Karpas-422 (cell line): ENCODE data around the gene SSBP4. TPM values are rescaled to one million over a fixed set of nuclear protein-coding genes. Genes with fewer than 3 reads are reported as not detected.
A peak's percentile ranks its signal among the peaks of the same experiment; 100 is the strongest.

Experiments used
- DNase-seq: peaks from one replicate; pipeline ENCODE4 v3.0.0-alpha.2; 2015
- H2AFZ ChIP-seq: fragments of 200-600 bp; sonication (generic); 2 replicates; pipeline ENCODE4 v1.6.1; 2014; ENCODE audit warnings: antibody characterized with exemption, low read length, mixed read lengths
- H3K27ac ChIP-seq: fragments of 200-600 bp; sonication (generic); 2 replicates; pipeline ENCODE4 v1.5.1; 2014; ENCODE audit warnings: mild to moderate bottlenecking, low read length, moderate library complexity
- H3K27me3 ChIP-seq: fragments of 200-600 bp; sonication (generic); 2 replicates; pipeline ENCODE4 v1.6.1; 2014; ENCODE audit warnings: low read length, mixed read lengths
- H3K36me3 ChIP-seq: fragments of 200-600 bp; sonication (generic); 2 replicates; pipeline ENCODE4 v1.6.1; 2014; ENCODE audit warnings: low read length, mixed read lengths; ENCODE audit not compliant: insufficient read depth
- H3K4me1 ChIP-seq: fragments of 200-600 bp; sonication (generic); 2 replicates; pipeline ENCODE4 v1.6.1; 2014; ENCODE audit warnings: mild to moderate bottlenecking, low read length, mixed read lengths
- H3K4me2 ChIP-seq: fragments of 200-600 bp; sonication (generic); 2 replicates; pipeline ENCODE4 v1.6.1; 2014; ENCODE audit warnings: low read length, low read depth, mild to moderate bottlenecking; ENCODE audit not compliant: poor library complexity, severe bottlenecking
- H3K4me3 ChIP-seq: fragments of 200-600 bp; sonication (generic); 2 replicates; pipeline ENCODE4 v1.5.1; 2014; ENCODE audit warnings: mild to moderate bottlenecking, antibody characterized with exemption, low read length, mixed read lengths
- H3K79me2 ChIP-seq: fragments of 200-600 bp; sonication (generic); 2 replicates; pipeline ENCODE4 v1.6.1; 2014; ENCODE audit warnings: mild to moderate bottlenecking, low read length, mixed read lengths
- H3K9ac ChIP-seq: fragments of 200-600 bp; sonication (generic); 2 replicates; pipeline ENCODE4 v1.6.0; 2014; ENCODE audit warnings: low read length
- H3K9me2 ChIP-seq: fragments of 200-600 bp; sonication (generic), shearing (Covaris generic); replicated peaks from 2 replicates; pipeline ENCODE4 v1.6.0; 2014; ENCODE audit warnings: mild to moderate bottlenecking, low read length, moderate library complexity; ENCODE audit not compliant: insufficient read depth
- H3K9me3 ChIP-seq: fragments of 300-700, 200-600 bp; sonication (generic); 2 replicates; pipeline ENCODE4 v1.6.1; 2014; ENCODE audit warnings: low read length, mixed read lengths
- H4K20me1 ChIP-seq: fragments of 200-600 bp; sonication (generic); 2 replicates; pipeline ENCODE4 v1.6.1; 2014; ENCODE audit warnings: mild to moderate bottlenecking, antibody characterized with exemption, low read length, low read depth; ENCODE audit not compliant: insufficient read depth
- total RNA-seq: library from RNA; depleted of rRNA; stranded (reverse); fragments of >200 nt; shearing (Covaris generic); gene quantifications from 2 replicates; pipeline ENCODE4 v1.2.3, GENCODE V29; 2014; ENCODE audit warnings: low replicate concordance

The SSBP4 gene
- total RNA-seq, 1 experiment from 2014 or later = 22.5 TPM

- Histone ChIP-seq H3K9me3 (no peaks in the 10 kb centered on the region), H3K27ac (no peak overlapping the region), H4K20me1 (no peaks in the 10 kb centered on the region; the same call in 1 of the 2 replicates), H3K9ac (no peak overlapping the region), H3K79me2 (no peaks in the 10 kb centered on the region), H3K4me2 (no peak overlapping the region), H3K27me3 (no peaks in the 10 kb centered on the region; the same call in 1 of the 2 replicates), H3K4me1 (peaks cover 21% of the 10 kb centered on the region), H3K4me3 (no peak overlapping the region), H3K9me2 (no peaks in the 10 kb centered on the region), H2AFZ (no peak overlapping the region), H3K36me3 (no peaks in the 10 kb centered on the region)
- DNase-seq = no peak
Observed at GRCh38 chr19:18391509-18392075, 27.6 kb upstream of the SSBP4 start.

DNA sequence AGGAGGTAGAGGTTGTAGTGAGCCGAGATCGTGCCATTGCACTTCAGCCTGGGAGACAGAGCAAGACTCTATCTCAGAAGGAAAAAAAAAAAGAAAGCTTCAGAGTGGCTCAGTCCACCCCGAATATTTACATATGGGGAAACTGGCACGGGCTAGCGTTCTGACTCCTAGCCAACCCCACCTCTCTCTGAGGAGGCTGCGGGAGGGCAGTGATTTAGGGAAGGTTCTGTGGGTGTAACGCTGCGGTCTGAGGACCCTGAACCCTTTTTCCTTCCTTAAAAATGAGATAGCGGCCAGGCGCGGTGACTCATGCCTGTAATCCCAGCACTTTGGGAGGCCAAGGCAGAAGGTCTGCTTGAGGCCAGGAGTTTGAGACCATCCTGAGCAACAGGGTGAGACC is 26.8 kb upstream of the SSBP4 start:
- H3K9ac ChIP-seq = no peak overlapping the region
- no peaks in the 10 kb centered on the region for H3K36me3 ChIP-seq
- no peaks in the 10 kb centered on the region; the same call in 1 of the 2 replicates for H4K20me1 ChIP-seq
- H3K9me3 ChIP-seq = no peaks in the 10 kb centered on the region
- H3K79me2 ChIP-seq = no peaks in the 10 kb centered on the region
- H3K9me2 ChIP-seq = no peaks in the 10 kb centered on the region
- no peak overlapping the region for H3K4me3 ChIP-seq
- H3K27ac ChIP-seq = no peak overlapping the region
- peaks cover 27% of the 10 kb centered on the region for H3K4me1 ChIP-seq
- peak overlapping the region; percentile 15 for H3K4me2 ChIP-seq
- peak; percentile 62 for DNase-seq
- no peak overlapping the region for H2AFZ ChIP-seq
- no peaks in the 10 kb centered on the region; the same call in 1 of the 2 replicates for H3K27me3 ChIP-seq

DNA sequence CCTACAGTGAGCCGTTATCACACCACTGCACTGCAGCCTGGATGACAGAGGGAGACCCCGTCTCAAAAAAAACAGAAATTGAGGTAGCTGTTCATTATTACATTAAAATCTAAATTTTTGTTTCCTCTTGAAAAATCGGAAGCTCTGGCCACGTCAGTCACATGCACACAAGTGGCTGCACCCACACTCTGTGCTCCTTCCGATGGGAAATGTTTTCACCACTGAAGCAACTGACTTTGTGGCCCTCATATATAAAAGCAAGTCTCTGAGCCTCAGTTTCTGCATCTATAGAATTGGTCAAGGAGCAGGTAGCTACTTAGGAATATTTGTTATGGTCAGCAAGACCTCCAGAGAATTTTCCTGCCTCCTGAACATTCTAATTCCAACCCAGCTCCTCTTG is 26.3 kb upstream of the SSBP4 start:
- peaks cover 31% of the 10 kb centered on the region for H3K4me1 ChIP-seq
- no peak overlapping the region for H3K4me3 ChIP-seq
- no peak overlapping the region for H2AFZ ChIP-seq
- no peak for DNase-seq
- H3K27me3 ChIP-seq = no peaks in the 10 kb centered on the region; the same call in 1 of the 2 replicates
- H3K9ac ChIP-seq = no peak overlapping the region
- no peaks in the 10 kb centered on the region for H3K36me3 ChIP-seq
- no peaks in the 10 kb centered on the region for H3K9me2 ChIP-seq
- no peaks in the 10 kb centered on the region; the same call in 1 of the 2 replicates for H4K20me1 ChIP-seq
- no peaks in the 10 kb centered on the region for H3K79me2 ChIP-seq
- H3K4me2 ChIP-seq = peak overlapping the region; percentile 15
- H3K9me3 ChIP-seq = no peaks in the 10 kb centered on the region
- no peak overlapping the region for H3K27ac ChIP-seq

- Histone ChIP-seq H3K4me3 (no peak overlapping the region), H4K20me1 (no peaks in the 10 kb centered on the region; the same call in 1 of the 2 replicates), H3K79me2 (no peaks in the 10 kb centered on the region), H3K9ac (no peak overlapping the region), H3K27ac (no peak overlapping the region), H3K9me2 (no peaks in the 10 kb centered on the region), H2AFZ (no peak overlapping the region), H3K36me3 (no peaks in the 10 kb centered on the region), H3K9me3 (no peaks in the 10 kb centered on the region), H3K27me3 (no peaks in the 10 kb centered on the region; the same call in 1 of the 2 replicates), H3K4me2 (no peak overlapping the region), H3K4me1 (peaks cover 27% of the 10 kb centered on the region)
- DNase-seq = no peak
Observed at GRCh38 chr19:18393836-18394235, 25.4 kb upstream of the SSBP4 start.

DNA sequence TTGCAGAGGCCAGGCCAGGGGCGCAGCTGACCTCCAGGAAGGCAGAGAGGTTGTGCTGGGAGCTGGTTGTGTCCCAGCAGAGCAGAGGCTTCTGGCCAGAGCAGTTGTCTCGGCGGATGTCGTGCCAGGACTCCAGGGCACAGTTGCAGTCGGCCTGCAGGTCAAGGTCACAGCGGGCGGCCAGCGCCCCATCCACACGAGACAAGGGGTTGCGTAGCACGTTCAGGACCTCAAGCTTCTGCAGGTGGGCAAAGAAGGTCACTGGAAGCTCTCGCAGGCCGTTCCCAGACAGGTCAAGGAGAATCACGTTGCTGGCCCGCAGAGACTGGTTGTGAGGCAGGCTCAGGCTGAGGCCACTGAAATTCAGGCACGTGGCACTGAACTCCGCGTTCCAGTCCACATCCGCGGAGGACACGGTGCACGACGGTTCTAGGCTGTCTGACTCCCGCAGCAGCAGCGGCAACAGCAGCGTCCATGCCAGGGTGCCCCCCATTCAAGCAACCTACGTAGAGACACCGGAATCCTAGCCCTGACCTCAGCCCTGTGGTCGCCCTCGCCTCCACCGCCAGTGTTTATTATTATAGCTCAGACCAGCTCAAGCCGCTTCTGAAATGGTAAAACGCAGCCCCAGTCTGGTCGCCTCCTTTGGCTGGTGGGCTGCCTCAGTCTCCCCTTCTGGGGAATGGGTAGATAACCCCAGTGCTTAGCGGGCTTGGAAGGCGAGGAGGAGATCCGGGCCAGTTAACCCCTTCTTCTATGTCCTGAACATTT is 22.5 kb upstream of the SSBP4 start:
- H3K36me3 ChIP-seq = no peaks in the 10 kb centered on the region
- H3K9me2 ChIP-seq = no peaks in the 10 kb centered on the region
- no peak overlapping the region for H3K9ac ChIP-seq
- H3K9me3 ChIP-seq = no peaks in the 10 kb centered on the region
- H3K4me2 ChIP-seq = no peak overlapping the region
- DNase-seq = no peak
- H2AFZ ChIP-seq = no peak overlapping the region
- no peak overlapping the region for H3K27ac ChIP-seq
- H3K4me1 ChIP-seq = peaks cover 31% of the 10 kb centered on the region
- H3K4me3 ChIP-seq = no peak overlapping the region
- H4K20me1 ChIP-seq = no peaks in the 10 kb centered on the region; the same call in 1 of the 2 replicates
- H3K27me3 ChIP-seq = no peaks in the 10 kb centered on the region
- H3K79me2 ChIP-seq = no peaks in the 10 kb centered on the region

- no peaks in the 10 kb centered on the region for H3K9me2 ChIP-seq
- peak; percentile 67 for DNase-seq
- no peaks in the 10 kb centered on the region for H3K9me3 ChIP-seq
- H3K4me2 ChIP-seq = no peak within 1 kb of the TSS
- H3K4me1 ChIP-seq = peaks cover 34% of the 10 kb centered on the region
- no peak within 1 kb of the TSS for H3K9ac ChIP-seq
- no peaks in the 10 kb centered on the region for H3K36me3 ChIP-seq
- H3K27me3 ChIP-seq = no peaks in the 10 kb centered on the region
- H4K20me1 ChIP-seq = no peaks in the 10 kb centered on the region; the same call in 1 of the 2 replicates
- no peaks in the 10 kb centered on the region for H3K79me2 ChIP-seq
- H3K27ac ChIP-seq = no peak within 1 kb of the TSS
- H3K4me3 ChIP-seq = no peak within 1 kb of the TSS
- no peak within 1 kb of the TSS for H2AFZ ChIP-seq
Observed at GRCh38 chr19:18397242-18398202, 21.7 kb upstream of the SSBP4 start, which contains the start of gene LRRC25. TSS of gene LRRC25 (minus strand) at chr19:18397622. CDS start at chr19:18396963, 659 bp downstream.

- H3K9me3 ChIP-seq = no peaks in the 10 kb centered on the region
- H3K79me2 ChIP-seq = no peaks in the 10 kb centered on the region
- no peaks in the 10 kb centered on the region for H4K20me1 ChIP-seq
- no peaks in the 10 kb centered on the region for H3K9me2 ChIP-seq
- H2AFZ ChIP-seq = no peak overlapping the region
- no peak overlapping the region for H3K4me3 ChIP-seq
- no peak overlapping the region for H3K4me2 ChIP-seq
- peaks cover 40% of the 10 kb centered on the region for H3K4me1 ChIP-seq
- no peaks in the 10 kb centered on the region for H3K36me3 ChIP-seq
- H3K27ac ChIP-seq = no peak overlapping the region
- no peak overlapping the region for H3K9ac ChIP-seq
- no peaks in the 10 kb centered on the region for H3K27me3 ChIP-seq
- DNase-seq = no peak
Observed at GRCh38 chr19:18399008-18399407, 20.2 kb upstream of the SSBP4 start.
